Measurements from ENCODE around the gene MAEA.

DNA sequence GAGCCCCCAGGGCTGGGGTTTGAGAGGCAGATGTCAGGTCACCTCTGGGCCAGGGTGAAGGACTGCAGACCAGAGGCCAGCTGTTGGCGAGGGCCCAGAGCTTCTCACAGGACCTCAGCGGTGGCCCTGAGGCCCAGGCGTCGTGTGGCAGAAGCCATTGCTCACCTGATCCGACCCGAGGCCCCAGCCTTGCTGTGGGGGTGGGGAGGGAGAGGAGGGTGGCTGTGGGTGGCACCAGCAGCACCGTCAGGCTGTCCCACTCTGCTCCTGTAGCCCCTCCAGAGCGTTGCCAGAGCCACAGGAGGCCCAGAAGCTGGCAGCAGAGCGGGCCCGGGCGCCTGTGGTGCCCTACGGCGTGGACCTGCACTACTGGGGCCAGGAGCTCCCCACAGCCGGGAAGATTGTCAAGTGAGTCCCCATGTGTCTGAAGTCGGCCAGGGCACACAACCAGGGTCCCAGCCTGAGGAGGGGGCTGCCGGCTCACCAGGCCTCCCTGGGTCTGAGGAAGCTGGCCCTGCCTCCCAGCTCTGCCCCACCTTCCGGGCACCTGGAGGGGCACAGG is 86.2 kb downstream of the MAEA start:
- TF ChIP-seq POLR2A (IDR thresholded peaks at IDR 0.05) (no peak), EP300 (IDR thresholded peaks at IDR 0.05) (no peak)
- TF ChIP-seq, protein P1, sequence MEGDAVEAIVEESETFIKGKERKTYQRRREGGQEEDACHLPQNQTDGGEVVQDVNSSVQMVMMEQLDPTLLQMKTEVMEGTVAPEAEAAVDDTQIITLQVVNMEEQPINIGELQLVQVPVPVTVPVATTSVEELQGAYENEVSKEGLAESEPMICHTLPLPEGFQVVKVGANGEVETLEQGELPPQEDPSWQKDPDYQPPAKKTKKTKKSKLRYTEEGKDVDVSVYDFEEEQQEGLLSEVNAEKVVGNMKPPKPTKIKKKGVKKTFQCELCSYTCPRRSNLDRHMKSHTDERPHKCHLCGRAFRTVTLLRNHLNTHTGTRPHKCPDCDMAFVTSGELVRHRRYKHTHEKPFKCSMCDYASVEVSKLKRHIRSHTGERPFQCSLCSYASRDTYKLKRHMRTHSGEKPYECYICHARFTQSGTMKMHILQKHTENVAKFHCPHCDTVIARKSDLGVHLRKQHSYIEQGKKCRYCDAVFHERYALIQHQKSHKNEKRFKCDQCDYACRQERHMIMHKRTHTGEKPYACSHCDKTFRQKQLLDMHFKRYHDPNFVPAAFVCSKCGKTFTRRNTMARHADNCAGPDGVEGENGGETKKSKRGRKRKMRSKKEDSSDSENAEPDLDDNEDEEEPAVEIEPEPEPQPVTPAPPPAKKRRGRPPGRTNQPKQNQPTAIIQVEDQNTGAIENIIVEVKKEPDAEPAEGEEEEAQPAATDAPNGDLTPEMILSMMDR (IDR thresholded peaks at IDR 0.05), result no peak

All from tibial nerve (tissue), 4 donors.